ENCODE data around the gene PPP1R37.
A peak's percentile ranks its signal among the peaks of the same experiment; 100 is the strongest.

PPP1R37 gene

DNA sequence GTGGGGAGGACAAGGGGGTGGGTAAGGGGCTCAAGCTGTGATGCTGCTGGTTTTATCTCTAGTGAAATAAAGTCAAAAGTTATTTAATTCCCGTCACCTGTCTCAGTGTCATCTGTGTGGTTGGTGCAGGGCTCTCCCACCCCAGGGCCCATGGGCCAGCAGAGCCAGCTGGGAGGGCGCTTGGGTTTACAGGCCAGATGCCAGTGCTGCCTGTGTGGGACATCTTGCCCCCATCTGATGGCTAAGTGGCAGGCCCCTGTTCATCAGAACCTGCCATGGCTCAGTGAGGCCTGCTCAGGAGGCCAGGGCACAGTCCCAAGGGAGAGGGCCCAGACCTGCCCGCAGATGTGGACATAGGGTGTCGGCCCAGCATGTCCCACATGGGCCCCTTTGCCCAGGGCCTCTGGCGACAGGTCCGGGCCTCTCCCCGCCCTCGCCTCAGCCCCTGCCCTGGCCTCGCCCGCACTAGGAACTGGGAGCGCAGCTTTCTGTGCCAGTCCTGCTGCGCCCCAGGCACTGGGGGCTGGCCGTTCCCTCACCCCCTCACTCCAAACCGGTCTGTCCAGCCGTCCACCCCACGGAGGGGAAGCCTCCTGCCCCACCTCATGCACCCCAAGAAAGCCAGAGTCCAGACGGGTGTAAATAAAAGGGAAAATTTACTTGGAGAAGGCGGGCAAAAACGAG lies 22.0 kb upstream of the PPP1R37 start:
- DNase-seq (ENCODE audit: low spot score), result no peak

DNA sequence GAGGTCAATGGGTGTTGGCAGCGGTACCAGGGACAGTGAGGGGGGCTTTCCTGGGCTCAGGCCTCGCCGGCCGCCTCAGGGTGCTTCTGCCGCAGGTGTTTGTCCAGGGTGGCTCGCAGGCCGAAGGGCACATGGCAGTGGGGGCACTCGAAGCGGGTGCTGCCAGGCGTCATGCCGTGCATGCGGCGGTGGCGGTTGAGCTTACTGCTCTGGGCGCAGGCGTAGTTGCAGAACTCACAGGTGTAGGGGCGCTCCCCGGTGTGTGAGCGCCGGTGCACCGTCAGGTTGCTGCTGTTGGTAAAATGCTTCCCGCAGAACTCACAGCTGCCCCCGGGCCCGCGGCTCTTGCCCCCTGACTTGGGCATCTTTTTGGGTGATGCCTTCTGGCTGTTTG lies 21.4 kb upstream of the PPP1R37 start:
- DNase-seq (ENCODE audit: low spot score), result no peak

DNA sequence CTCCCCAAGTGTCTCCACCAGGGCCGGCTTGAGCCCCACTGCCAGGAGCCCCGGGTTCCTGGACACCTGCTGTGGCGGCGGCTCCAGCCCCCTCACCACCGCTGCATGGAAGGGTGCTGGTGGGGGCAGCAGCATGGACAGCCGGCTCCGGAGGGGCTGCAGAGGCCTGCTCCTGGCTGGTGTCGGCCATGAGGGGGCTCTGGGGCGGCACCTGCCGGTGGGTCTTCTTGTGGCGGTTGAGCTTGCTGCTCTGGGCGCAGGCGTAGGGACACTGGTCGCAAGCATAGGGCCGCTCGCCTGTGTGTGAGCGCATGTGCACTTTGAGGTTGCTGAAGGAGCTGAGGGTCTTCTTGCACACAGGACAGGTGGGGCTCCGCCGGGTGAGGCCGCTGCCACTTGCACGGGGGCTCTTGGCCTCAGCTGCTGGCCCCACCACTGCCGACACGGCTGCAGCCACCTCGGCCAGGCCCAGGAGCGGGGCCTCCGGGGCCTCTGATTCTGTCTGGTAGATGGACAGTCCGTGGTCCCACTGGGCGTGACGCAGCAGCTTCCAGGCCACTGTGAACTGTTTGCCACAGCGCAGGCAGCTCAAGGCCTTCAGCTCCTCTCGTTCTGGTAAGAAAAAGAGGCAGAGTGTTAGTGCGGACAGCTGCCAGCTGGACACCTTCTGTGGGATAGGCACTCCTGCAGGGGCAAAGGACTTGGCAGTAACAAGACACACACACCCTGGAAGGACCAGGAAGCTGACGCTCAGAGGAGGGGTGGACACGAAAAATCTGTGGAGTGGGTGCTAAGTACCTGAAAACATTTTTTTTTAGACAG lies 20.8 kb upstream of the PPP1R37 start:
- DNase-seq (ENCODE audit: low spot score), result no peak

DNA sequence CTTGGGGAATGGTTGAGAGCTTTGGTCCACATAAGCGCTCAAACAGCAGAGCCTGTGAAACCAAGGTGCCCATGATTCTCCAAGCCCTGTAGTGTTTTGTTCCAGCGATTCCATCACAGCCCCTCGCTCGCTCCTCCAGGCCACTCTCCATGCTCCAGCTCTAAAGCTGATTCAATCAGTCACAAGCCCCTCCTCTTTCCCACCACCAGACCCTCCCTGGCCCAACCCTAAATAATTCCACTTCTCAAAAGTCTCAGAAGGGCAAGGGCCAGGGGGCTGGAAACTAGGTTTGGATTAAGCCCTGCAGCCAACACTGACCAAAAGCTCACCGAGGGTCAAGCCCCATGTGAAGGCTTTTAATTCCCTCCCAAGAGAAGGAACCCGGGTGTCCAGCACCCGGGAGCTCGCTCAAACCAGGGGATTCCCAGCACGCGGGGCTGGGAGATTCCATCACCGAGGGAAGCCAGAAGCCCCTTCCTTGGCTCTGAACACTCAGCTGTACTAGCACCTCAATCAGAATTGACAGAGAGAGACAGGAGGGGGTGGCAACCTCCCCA lies 18.2 kb upstream of the PPP1R37 start:
- DNase-seq (ENCODE audit: low spot score), result no peak

DNA sequence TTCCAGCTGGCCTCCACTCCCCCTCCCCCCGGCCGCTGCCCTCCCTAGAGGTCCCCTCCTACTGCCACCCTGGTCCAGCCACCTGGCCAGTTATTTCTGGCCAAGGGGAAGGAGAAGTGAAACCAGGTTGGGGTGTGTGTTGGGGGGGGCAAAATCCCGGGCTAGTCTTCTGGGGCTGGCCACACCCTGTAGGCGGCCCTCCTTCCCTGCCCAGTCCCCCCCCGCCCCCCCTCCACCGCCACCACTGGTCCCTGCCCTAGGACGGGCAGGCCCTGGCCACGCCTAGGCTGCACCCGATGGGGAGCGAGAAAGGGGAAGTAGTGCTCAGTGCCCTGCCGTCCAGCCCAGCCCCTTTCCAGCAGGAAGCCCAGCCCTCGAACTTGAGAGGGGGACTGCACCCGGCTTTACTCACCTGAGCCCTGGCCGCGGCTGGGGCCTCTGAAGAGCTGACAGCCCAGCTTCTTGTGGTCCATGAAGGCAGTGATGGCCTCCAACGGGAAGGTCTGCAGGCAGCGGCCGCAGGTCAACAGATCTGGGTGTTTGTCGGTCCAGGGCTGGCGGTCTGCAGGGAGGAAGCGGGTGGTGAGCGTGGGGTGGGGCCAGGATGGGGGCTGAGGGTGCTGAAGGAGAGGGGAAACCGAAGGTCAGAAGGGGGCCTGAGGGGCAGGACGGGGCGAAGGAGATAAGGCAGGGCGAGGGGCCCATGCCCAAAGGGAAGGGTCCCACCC lies 17.5 kb upstream of the PPP1R37 start:
- peak; percentile 87 for DNase-seq (ENCODE audit: low spot score)

DNA sequence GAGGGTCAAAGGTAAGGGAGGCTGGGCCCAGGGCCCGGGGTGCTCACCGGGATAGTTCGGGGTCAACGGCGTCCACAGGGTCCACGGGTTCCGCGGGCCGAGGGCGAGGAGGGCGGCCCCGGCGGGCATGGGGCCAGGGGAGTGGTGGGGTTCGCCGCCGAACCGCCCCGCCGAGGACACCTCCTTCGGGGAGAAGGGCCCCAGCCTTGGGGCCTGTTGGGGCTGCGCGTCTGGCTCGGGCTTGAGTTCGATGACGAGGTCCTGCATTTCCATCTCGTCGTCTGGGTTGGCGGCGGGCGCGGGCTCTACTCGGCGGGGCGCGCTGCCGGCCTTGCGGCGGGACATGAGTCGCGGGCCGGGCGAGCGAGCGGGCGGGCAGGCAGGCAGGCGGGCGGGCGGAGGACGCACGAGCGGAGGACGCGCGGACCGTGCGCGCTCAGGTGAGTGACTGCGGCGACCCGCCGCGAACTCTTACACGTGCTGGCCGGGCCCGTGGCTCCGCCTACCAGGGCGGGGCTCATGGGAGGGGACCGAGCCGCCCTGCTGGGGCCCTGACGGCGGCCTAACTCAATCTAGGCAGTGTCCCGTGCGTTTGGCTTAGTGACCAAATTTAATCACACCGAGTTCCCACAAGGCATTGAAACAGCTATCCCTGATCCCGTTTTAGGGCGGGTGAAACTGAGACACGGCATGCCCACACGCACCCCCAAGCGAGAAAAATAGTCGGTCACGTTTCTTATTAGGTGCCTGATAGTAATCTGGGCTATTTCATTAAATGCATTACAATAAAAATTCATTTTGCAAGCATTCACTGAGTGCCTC lies 16.7 kb upstream of the PPP1R37 start, which contains the start of gene ZNF296:
ZNF296 (minus strand) TSS at position 450 of the 822 bp plus-strand sequence; CDS start at position 345, 105 bp downstream.
- DNase-seq (ENCODE audit: low spot score), result peak; percentile 79

DNA sequence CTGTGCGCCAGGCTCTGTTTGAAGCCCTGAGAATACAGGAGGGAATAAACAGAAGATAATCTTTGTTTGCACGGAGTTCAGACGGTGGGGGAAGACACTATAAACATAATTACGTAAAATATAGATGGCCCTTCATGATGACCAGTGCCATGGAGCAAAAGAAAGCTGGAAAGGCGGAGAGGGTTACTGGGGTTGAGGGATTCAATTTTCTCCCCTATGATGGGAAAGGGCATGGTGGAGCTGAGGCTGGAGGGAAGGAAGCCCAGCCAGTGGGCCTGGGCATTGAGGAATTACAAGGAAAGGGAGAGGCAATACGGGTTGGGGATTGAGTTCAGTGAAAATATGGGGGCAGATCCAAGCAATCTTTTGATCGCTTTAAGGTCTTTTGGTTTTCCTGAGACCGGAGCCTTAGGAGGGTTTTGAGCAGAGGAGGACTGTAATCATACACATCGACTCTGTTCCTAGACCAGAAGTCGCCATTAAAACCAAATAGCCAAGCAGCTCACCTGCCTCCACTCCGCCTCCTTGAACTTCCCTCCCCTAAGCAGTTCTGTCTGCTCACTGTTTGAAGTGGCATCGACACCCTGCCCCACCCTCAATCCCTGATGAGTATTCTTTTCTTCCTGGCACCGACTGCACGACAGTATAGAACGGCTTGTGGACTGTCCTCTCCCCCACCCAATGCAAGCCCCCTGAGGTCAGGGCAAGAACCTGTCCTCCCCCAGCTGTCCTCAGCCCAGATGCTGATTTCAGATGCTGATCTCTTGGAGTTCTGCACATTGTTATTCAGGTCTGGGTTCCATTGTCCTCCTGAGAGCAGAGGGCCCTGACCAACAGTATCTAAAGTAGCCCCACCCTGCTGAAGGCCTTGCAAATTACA lies 15.9 kb upstream of the PPP1R37 start:
- no peak for DNase-seq (ENCODE audit: low spot score)

DNA sequence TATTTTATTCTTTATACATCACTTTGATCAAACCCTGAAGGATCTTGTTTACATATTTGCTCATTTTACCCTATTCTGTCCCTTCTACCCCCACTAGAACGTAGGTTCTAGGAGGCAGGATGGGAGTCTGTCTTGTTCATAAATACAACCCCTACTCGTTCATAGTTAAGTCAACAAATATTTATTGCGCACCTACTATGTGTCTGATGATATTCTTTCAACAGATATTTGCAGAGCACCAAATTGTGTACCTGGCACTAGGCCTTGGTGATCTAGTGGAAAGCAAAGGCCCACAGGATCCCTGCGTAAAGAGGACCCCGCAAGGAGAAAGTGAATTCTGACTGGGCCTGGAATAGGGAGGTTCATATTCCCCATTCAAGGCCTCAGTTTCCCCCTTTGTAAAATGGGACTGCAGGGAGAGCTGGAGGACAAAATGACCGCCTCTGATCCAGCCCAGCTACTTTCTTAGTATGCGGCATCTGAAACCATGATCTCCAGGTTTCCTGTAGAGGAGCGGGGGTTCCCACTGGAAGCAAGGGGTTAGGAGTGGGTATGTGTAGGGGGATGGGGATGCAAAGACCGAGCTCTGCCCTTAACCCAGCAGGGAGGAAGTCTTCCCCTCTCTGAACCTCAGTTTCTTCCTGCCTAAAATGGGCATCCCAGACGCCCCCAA lies 14.5 kb upstream of the PPP1R37 start:
- DNase-seq (ENCODE audit: low spot score), result no peak

DNA sequence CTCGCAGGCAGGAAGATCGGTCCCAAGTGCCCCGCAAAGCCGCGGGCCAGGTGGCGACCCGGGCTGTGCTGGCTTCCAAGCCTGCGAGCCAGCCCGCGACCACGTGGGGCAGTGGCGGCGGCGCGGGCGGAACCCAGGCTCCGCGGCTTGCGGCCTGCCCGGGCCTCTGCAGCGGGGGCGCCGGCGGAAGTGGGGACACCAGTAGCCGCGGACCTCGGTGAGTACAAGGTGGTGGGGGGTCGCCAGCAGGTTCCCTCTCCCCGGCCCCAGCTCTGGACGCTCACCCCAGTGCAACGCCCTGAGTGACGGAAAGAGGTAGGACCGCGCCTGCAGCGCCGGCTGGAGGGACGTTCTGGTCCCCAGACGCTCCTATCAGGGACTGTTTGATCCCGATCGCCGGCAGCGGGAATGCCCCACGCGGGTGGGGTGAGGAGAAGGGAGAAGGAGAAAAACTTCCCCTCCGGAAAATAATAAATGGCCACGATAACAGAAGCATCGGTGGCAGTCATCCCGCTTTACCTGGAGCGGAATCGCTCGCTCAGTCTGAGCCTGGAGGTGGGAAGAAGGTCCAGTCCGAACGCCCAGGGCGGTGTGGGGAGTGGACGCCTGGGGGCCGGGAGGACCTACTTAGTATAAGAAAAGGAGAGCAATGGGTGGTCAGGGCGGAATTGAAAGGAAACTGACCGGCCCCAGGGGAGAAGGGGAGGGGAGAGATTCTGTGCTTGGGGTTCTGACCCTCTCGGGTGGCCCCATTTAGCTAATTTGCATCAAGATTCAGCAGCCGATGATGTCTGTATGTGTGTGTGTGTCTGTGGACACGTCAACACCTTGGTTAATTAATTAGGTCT lies 13.7 kb upstream of the PPP1R37 start, which contains the start of gene GEMIN7:
GEMIN7 (plus strand) TSS at position 198 of the 848 bp plus-strand sequence. CDS start 10,855 bp downstream, outside the sequence.
- DNase-seq (ENCODE audit: low spot score), result peak; percentile 81

DNA sequence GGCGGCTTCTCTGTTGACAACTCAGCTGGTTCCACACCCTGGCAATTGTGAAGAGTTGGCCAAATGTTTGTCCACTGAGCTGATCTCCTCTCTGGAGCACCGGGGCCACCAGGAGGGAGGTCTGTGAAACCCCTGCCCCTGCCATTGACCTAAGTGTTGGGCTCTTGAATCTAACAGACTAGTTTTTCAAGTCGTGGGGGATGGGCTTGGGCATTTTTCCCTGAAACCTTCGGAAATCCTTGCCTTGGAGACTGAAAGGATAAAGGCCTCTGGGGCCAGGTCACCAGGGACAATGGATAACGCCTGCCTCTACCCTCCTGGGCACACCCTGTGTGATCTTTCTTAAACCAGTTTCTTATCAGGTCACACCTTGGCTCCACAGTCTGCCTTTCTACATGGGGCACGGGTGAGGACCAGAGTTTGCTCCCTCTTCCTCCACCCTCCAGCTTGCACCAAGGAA lies 13.0 kb upstream of the PPP1R37 start:
- DNase-seq (ENCODE audit: low spot score), result no peak

DNA sequence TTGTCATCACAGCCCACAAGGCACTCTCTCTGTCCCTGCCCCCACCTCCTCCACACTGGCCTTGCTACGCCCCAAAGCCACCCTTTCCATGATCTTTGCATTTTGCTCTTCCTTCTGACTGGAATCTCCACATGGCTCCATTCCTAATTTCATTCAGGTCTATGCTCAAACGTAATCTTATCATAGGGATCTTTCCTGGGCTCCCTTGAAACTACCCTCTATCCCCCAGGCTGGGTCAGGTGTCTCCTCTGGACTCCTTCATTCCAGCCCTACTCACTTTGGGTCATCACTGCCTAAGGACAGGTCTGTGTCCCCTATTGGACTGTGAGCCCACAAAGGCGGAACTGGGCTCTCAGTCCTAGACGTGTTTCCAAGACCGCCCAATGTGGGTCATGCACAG lies 10.8 kb upstream of the PPP1R37 start:
- no peak for DNase-seq (ENCODE audit: low spot score)

DNA sequence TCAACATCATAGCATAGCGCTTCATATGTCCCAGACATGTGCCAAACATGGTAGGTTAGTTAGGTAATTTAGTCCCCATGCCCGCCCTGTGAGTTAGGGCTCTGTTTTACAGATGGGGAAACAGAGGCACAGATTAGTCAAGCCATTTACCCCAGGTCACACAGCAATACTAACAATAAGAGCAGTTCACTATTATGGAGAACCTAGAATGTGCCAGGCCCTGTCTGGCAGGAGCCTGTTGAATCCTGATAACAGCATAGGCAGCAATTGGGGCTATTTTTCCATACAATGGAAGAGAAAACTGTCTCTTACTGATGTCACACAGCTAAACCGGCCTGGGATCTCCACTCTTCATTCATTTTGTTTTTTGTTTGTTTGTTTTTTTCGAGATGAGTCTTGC lies 6.5 kb upstream of the PPP1R37 start:
- DNase-seq (ENCODE audit: low spot score), result no peak

DNA sequence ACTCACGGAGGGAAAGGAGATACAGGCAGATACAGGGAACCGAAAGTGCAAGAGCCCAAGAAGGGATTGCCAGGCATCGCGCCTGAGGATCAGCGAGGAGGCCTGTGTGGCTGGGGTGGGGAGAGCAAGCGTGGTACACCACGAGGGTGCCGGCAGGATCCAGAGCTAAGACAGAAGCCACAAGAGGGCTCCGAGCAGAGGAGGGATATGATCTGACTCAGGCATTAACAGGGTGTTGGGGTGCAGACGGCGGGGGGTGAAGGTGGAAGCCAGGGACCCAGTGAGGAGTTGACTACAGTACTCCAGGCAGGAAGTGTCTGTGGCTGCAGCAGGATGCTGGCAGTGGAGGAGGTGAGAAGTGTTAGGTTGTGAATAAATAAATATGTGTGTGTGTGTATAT lies 5.4 kb upstream of the PPP1R37 start:
- no peak for DNase-seq (ENCODE audit: low spot score)

DNA sequence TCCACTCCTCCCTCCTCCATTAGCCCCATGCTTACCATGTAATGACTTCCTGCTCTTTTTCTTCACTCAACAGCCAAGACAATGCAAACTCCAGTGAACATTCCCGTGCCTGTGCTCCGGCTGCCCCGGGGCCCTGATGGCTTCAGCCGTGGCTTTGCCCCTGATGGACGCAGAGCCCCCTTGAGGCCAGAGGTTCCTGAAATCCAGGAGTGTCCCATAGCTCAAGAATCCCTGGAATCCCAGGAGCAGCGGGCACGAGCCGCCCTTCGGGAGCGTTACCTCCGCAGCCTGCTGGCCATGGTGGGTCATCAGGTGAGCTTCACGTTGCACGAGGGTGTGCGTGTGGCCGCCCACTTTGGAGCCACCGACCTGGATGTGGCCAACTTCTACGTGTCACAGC lies 2.9 kb upstream of the PPP1R37 start:
- no peak for DNase-seq (ENCODE audit: low spot score)

DNA sequence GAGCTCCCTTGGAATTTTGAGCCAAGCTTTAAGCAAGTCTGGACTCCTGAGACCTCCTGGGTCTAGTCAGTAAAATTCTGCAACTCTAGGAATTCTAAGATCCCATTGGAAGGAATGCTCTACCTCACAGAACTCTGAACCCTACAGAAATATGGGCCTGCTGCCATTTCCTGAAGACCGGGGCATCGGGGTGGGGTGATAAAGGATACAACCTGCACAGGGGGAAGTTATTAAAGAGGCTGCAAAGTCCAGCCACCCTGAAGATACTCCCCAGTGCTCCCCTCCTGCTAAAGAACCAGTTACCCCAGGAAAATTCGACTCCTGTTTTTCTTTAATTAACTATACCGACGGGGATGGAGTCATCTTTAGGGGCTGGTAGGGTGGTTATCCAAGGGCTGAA lies 2.4 kb upstream of the PPP1R37 start:
- DNase-seq (ENCODE audit: low spot score), result no peak

DNA sequence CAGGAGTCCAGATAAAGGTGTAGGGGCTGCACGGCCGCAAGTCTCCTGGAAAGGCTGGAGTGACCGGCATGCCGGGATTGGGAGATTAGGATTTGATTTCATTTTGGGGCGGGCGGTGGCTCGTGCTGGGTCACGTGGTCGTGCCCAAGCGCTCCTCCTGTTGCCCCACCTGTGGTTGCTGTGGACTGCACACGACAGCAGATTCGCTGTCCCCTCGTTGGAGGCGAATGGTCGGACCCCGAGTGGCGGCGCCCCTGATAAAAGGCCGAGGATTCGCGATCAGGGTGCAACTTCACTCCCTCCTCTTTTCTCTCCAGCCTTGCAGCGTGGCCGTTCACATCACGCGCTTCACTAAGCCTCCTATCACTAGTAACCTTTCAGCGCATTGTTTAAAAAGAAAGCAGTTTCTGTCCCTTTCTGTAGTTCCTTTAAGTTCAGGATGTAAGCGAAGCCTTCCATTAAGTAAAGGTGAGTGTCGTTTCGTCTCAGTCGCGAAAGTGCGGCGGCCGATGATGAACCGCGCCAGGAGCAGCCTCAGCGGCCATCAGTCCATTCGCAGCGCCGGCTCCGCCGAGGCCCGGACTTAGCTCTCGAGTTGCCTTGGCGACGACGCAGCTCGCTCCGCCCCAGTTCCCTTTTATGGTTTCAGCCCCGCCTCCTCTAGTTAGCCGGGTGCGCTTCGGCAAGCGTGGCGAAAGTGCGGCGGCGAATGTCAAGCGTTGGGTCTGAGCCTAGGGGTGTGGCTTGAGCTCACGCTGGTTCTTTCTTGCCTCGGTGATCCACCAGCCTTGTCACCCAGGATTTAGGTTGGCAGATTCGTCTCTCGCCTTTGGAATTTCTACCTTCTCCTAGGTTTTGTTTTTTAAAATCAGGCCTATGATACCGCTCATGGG lies 1.7 kb upstream of the PPP1R37 start:
- peak; percentile 99 for DNase-seq (ENCODE audit: low spot score)

DNA sequence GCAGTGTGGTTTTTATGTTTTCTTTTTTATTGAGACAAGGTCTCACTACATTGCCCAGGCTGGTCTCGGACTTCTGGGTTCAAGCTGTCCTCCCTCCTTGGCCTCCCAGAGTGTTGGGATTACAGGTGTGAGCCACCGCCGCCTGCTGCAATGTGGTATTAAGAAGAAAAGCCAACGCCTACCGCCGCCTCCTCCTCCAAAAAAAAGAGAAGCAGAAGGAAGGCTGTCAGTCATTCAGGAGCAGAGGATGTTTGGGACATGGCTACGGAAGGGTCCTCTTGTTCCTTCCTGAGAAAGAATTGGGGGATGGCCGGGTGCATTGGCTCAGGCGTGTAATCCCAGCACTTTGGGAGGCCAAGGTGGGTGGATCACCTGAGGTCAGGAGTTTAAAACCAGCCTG lies 1.2 kb downstream of the PPP1R37 start:
- DNase-seq (ENCODE audit: low spot score), result no peak

DNA sequence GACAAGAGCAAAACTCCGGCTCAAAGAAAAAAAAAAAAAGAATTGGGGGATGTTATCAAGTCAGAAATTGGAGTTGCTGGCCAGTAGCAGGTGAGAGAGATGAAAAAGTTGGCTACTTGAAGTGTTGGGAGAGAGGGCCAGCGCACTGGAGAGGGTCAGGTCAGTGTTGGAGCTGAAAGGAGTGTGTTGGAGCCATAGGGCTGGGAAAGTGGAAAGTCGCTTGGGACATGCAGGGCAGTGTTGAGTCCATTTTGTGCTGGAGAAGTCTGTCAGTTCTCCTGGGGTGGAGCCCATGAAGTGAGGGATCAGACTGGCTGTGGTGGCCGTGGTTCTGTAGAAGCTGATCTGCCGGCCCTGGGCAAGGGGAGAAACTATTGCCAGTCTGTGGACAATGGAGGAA lies 1.7 kb downstream of the PPP1R37 start:
- DNase-seq (ENCODE audit: low spot score), result no peak

Data from kidney tubule cell (primary cell).